Activated CD4-positive, alpha-beta T cell treated with anti-CD3 and anti-CD28 coated beads, Interleukin-2, amount 10 ng/mL, durations not matched to agents 24 days and 14 days (primary cell): Measurements from ENCODE around the gene AKR1C3. TPM values are rescaled to one million over a fixed set of nuclear protein-coding genes. Genes with fewer than 3 reads are reported as not detected.
A peak's percentile ranks its signal among the peaks of the same experiment; 100 is the strongest.

Experiments
- DNase-seq: peaks from one replicate; pipeline ENCODE4 v3.0.0; 2022
- H3K27ac Mint-ChIP-seq: one replicate; pipeline ENCODE4 v1.8.0; 2022; ENCODE audit warnings: mild to moderate bottlenecking, mixed read lengths
- H3K27me3 Mint-ChIP-seq: one replicate; pipeline ENCODE4 v1.8.0; 2022; ENCODE audit warnings: mixed read lengths
- H3K36me3 Mint-ChIP-seq: one replicate; pipeline ENCODE4 v1.8.0; 2022; ENCODE audit warnings: low read depth, mild to moderate bottlenecking, mixed read lengths
- H3K4me1 Mint-ChIP-seq: one replicate; pipeline ENCODE4 v1.8.0; 2021; ENCODE audit warnings: mixed read lengths
- H3K4me3 Mint-ChIP-seq: one replicate; pipeline ENCODE4 v1.8.0; 2022; ENCODE audit warnings: mild to moderate bottlenecking, moderate library complexity, mixed read lengths
- H3K9me3 Mint-ChIP-seq: one replicate; pipeline ENCODE4 v1.8.0; 2021; ENCODE audit warnings: mixed read lengths
- intact Hi-C: fragments of 100-400 bp; cut with micrococcal nuclease; formaldehyde crosslinking; loops from one replicate; pipeline ENCODE4 v1.15.1; 2023
- total RNA-seq: library from RNA; stranded (reverse); gene quantifications from 2 replicates; pipeline ENCODE4 v1.2.3, GENCODE V29; 2022

Gene AKR1C3
- total RNA-seq, 1 donor from 2014 or later = not detected

DNA sequence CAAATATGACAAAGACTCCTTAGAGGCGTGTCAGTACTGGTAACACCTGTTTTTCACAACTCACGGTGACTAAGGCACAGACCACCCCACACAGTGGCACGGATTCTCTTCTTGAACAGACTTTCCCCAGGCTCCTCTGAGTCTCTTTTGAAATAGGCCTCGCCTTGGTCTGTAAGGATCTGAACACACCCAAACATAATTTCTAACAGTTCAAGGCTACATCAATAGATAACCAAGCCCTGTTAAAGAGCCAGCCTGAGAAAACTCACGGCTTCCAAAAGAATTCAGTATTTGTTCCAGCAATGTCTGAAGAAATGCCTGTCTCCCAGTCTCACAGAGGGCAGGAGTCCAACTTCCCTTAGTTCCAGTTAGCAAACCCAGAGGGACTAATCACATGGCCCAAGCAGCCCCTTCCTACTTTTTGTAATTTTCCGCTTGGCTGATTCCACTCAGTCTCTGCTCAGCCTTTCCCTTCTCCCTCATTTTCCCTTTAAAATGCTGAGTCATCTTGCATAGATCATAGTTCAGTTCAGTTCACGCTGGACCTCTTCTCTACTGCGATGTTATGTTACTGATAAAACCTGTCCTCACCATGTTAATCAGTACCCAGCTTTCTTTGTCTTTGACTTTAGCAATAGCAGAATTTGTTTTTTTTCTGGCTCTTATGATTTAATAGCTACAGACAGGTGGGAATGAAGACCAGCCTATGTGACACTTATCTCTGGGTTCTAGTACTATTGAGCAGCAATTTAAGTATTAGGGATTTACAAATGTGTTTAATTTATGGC is 22.6 kb upstream of the AKR1C3 start:
- DNase-seq = no peak
- Mint-ChIP-seq H3K4me1 (no peaks in the 10 kb centered on the region), H3K4me3 (no peak overlapping the region), H3K36me3 (no peaks in the 10 kb centered on the region), H3K27me3 (peaks cover 2% of the 10 kb centered on the region), H3K9me3 (peaks cover 8% of the 10 kb centered on the region), H3K27ac (no peak overlapping the region)
- intact Hi-C loops = no loop called here

DNA sequence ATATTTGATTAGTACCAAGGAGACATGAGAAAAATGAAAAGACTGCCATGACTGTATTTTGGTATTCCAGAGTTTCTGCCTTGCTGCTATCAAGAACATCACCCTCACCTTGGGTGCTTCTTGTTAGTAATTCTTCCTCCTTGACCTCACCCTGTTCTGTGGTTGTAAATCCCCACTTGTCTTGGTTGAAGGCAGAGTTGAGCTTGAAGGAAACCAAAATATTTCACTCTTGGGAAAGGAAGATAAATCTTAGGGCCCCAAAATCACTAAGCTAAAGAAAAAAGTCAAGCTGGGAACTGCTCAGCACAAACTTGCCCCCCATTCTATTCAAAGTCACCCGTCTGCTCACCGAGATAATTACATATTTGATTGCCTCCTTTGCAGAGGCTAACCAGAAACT is 20.6 kb upstream of the AKR1C3 start:
- Mint-ChIP-seq H3K27ac (no peak overlapping the region), H3K36me3 (no peaks in the 10 kb centered on the region), H3K27me3 (peaks cover 2% of the 10 kb centered on the region), H3K9me3 (peaks cover 4% of the 10 kb centered on the region), H3K4me3 (no peak overlapping the region), H3K4me1 (no peaks in the 10 kb centered on the region)
- DNase-seq = no peak
- intact Hi-C loops = no loop called here

- peaks cover 2% of the 10 kb centered on the region for H3K27me3 Mint-ChIP-seq
- intact Hi-C loops = no loop called here
- DNase-seq = no peak
- no peaks in the 10 kb centered on the region for H3K4me1 Mint-ChIP-seq
- no peaks in the 10 kb centered on the region for H3K36me3 Mint-ChIP-seq
- H3K4me3 Mint-ChIP-seq = no peak overlapping the region
- no peak overlapping the region for H3K27ac Mint-ChIP-seq
- no peaks in the 10 kb centered on the region for H3K9me3 Mint-ChIP-seq
Measured at GRCh38 chr10:5076615-5077014, 17.6 kb upstream of the AKR1C3 start.

DNA sequence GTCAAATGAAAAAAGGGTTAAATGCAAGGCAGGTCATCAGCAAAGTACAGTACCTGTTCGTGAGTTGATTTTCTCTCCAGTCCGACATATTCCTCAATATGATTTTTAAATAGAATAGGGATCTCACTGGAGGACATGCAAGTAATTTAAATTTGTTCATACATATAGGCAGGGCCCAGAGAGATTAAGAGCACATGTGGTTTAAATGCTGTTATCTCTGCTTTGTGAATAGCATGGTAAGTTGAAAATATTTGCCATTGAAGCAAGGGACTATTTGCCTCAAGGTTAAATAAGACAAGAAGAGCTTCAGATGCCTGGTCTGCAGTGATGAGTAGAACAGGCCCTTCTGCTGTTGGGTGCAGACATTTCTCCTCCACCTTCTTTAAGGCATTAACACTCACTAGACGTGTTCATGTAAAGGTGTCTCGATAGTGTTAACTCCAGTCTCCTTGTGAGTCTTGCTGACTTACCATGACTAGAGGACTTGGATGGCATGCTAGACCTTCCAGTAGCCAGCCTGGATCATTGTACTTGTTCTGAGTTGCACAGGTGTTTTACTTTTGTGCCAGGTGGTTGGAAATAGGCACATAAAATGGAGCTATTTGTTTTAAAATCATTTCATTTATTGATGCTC is 15.6 kb upstream of the AKR1C3 start:
- Mint-ChIP-seq H3K27me3 (no peaks in the 10 kb centered on the region), H3K36me3 (no peaks in the 10 kb centered on the region), H3K4me3 (no peak overlapping the region), H3K9me3 (no peaks in the 10 kb centered on the region), H3K27ac (no peak overlapping the region), H3K4me1 (no peaks in the 10 kb centered on the region)
- DNase-seq = no peak
- intact Hi-C loops = no loop called here

DNA sequence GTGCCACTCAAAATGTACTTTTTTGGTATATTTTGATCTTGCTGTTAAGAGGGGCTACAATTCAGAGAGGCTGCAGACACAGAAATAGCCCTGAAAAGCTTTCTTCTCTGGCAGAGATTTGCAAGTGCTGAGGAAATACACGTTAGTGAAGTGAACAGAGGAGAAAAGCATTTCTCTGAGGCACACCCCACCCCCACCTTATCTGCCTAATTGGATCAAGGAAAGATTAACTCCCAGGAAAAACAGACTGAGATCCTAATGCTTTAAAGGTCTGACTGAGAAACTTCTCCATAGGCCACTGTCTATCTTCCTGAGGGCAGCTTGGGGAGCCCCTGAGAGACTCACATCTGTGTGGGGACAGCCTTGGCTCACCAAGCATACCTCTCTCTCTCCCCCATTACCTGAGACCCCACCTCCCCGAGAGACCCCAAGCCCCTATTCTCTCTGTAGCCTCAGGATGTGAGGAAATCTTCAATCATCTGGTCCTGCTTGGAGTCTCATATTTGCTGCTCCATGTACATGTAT is 14.8 kb upstream of the AKR1C3 start:
- H3K27me3 Mint-ChIP-seq = no peaks in the 10 kb centered on the region
- H3K4me3 Mint-ChIP-seq = no peak overlapping the region
- DNase-seq = no peak
- no peak overlapping the region for H3K27ac Mint-ChIP-seq
- H3K9me3 Mint-ChIP-seq = no peaks in the 10 kb centered on the region
- intact Hi-C loops = no loop called here
- no peaks in the 10 kb centered on the region for H3K36me3 Mint-ChIP-seq
- H3K4me1 Mint-ChIP-seq = no peaks in the 10 kb centered on the region

DNA sequence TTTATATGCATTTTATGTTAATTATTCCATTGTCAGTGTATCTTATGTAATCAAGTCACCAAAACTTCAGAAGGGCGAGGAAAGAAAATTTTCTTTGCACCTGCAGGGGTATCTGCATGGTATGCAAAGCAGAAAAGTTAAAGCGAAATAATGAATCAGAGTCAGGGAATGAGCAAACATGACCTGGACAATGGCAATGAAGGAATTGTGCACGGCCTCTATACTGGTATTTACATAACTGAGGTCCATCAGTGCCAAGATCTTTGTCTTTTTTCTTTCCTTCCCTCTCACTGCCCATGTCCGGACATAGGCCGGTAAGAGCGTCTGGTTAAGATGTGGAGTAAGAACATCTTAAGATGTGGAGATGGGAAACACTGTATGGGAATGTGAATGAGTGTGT is 14.4 kb upstream of the AKR1C3 start:
- no peak for DNase-seq
- intact Hi-C loops = no loop called here
- no peaks in the 10 kb centered on the region for H3K36me3 Mint-ChIP-seq
- no peaks in the 10 kb centered on the region for H3K9me3 Mint-ChIP-seq
- H3K4me3 Mint-ChIP-seq = no peak overlapping the region
- H3K27ac Mint-ChIP-seq = no peak overlapping the region
- no peaks in the 10 kb centered on the region for H3K4me1 Mint-ChIP-seq
- no peaks in the 10 kb centered on the region for H3K27me3 Mint-ChIP-seq

DNA sequence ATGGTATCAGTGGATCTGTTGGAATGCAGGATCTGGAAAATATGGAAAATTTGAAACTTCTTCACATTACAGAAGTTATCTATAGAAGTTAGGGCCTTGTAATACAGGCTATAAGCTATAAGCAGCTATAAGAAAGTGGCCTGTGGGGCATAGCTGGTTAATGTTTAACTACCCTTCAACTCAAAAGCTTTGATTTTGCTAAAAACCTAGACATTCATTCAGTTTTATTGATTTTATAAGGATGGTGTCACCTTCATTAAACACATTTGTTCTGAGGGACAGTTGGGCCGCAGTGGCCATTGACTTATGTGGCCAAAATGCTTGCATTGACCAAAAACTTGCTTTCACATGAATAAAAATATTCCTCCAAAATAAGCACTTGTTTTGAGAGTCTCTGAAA is 13.1 kb upstream of the AKR1C3 start:
- Mint-ChIP-seq H3K27me3 (no peaks in the 10 kb centered on the region), H3K27ac (no peak overlapping the region), H3K36me3 (no peaks in the 10 kb centered on the region), H3K9me3 (no peaks in the 10 kb centered on the region), H3K4me3 (no peak overlapping the region), H3K4me1 (no peaks in the 10 kb centered on the region)
- intact Hi-C loops = no loop called here
- no peak for DNase-seq

DNA sequence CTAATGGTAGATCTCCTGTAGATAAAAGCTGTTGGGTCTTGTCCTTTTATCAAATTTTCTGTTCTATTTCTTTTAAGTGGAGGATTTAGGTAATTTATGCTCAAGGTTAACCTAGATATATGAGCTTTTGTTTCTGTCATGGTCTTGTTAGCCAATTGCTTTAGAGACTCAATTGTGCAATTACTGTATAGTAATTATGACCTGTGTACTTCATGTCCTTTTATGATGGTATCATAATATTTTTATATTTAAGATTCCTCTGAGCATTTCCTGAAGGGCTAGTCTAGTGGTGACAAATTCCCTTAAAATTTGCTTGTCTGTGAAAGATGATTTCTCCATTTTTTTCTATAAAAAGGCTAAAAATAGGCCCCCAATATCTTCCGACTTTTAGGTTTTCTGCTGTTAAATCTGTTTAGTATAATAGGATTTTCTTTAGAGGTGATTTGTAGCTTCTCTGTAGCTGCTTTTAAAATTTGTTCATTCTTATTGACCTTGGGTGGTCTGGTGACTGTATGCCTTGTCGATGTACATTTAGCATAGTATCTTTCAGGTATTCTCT is 5.4 kb upstream of the AKR1C3 start:
- H3K27ac Mint-ChIP-seq = no peak overlapping the region
- intact Hi-C loops = no loop called here
- H3K27me3 Mint-ChIP-seq = peaks cover 14% of the 10 kb centered on the region
- no peaks in the 10 kb centered on the region for H3K9me3 Mint-ChIP-seq
- no peaks in the 10 kb centered on the region for H3K36me3 Mint-ChIP-seq
- no peaks in the 10 kb centered on the region for H3K4me1 Mint-ChIP-seq
- no peak for DNase-seq
- no peak overlapping the region for H3K4me3 Mint-ChIP-seq

DNA sequence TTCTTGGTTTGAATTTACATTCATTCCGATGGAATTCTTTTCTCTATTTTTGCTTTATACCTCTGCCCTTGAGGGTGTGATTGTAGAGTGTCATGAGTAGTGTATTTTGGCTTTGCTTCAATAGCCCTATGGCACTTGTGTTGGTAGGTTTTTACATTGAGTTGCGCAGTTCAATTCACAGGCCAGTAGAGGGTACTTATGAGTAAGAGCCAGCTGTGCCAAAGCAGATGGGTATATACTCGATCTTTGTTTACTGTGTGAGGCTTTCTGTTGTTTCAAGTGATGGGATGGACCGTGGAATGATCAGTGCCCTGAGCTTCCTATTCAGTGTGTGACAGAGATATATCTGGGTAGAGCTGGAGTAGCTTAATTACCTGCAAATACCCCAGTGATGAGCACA is 4.3 kb upstream of the AKR1C3 start:
- DNase-seq = peak; percentile 66
- intact Hi-C loops = loop anchor here (5.0 to 10.0 kb wide), 3 partner anchors 192 to 292 kb away; no protein-coding TSS in a partner anchor
- no peaks in the 10 kb centered on the region for H3K36me3 Mint-ChIP-seq
- H3K4me3 Mint-ChIP-seq = no peak overlapping the region
- H3K9me3 Mint-ChIP-seq = no peaks in the 10 kb centered on the region
- no peak overlapping the region for H3K27ac Mint-ChIP-seq
- peaks cover 17% of the 10 kb centered on the region for H3K27me3 Mint-ChIP-seq
- H3K4me1 Mint-ChIP-seq = peaks cover 5% of the 10 kb centered on the region

GRCh38 chr10:5090551-5090950 is 3.7 kb upstream of the AKR1C3 start:
- DNase-seq = no peak
- Mint-ChIP-seq H3K27ac (no peak overlapping the region), H3K36me3 (no peaks in the 10 kb centered on the region), H3K9me3 (no peaks in the 10 kb centered on the region), H3K27me3 (peaks cover 17% of the 10 kb centered on the region), H3K4me3 (no peak overlapping the region), H3K4me1 (peaks cover 5% of the 10 kb centered on the region)
- intact Hi-C loops = loop anchor here (5.0 to 10.0 kb wide), 3 partner anchors 192 to 292 kb away; no protein-coding TSS in a partner anchor

DNA sequence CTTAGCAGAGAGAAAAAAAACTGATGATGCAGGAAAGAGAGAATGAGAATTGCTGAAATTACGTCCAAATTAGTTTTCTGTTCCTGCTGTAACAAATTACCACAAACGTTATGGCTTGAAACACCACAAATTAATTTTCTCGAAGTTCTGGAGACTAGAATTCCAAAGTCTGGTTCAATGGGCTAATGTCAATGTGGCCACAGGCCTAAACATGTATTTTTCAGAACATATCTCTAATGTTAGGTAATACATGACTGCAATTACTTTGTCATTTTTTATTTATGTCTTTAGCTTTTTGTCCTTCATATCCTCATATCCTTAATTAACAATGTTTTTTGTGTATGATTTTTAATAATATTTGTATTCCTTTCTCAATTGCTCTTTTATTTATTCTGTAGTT is 3.0 kb upstream of the AKR1C3 start:
- intact Hi-C loops = loop anchor here (5.0 to 10.0 kb wide), 3 partner anchors 191 to 291 kb away; no protein-coding TSS in a partner anchor
- peaks cover 5% of the 10 kb centered on the region for H3K4me1 Mint-ChIP-seq
- DNase-seq = no peak
- no peaks in the 10 kb centered on the region for H3K9me3 Mint-ChIP-seq
- H3K4me3 Mint-ChIP-seq = no peak overlapping the region
- peaks cover 17% of the 10 kb centered on the region for H3K27me3 Mint-ChIP-seq
- no peak overlapping the region for H3K27ac Mint-ChIP-seq
- H3K36me3 Mint-ChIP-seq = no peaks in the 10 kb centered on the region

DNA sequence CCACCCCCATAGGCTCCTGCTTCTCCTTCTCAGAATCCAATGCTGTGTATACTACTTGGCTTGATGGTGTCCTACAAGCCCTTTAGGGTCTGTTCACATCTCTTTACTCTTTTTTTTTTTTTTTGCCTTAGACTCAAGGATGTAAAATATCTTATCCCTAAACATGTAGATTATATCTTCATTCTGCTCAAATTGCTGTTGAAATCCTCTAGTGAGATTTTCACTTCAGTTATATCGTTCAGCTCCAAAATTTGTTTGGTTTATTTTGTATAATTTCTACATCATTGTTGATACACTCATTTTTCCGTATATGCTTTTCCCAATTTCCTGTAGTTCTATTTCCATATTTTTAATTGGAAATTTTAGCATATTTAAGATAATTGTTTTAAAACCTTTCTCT is 1.8 kb upstream of the AKR1C3 start:
- Mint-ChIP-seq H3K36me3 (no peaks in the 10 kb centered on the region), H3K27ac (no peak overlapping the region), H3K4me3 (no peak overlapping the region), H3K27me3 (peaks cover 20% of the 10 kb centered on the region), H3K4me1 (peaks cover 5% of the 10 kb centered on the region), H3K9me3 (no peaks in the 10 kb centered on the region)
- intact Hi-C loops = loop anchor here (5.0 to 10.0 kb wide), 3 partner anchors 190 to 290 kb away; no protein-coding TSS in a partner anchor
- no peak for DNase-seq

DNA sequence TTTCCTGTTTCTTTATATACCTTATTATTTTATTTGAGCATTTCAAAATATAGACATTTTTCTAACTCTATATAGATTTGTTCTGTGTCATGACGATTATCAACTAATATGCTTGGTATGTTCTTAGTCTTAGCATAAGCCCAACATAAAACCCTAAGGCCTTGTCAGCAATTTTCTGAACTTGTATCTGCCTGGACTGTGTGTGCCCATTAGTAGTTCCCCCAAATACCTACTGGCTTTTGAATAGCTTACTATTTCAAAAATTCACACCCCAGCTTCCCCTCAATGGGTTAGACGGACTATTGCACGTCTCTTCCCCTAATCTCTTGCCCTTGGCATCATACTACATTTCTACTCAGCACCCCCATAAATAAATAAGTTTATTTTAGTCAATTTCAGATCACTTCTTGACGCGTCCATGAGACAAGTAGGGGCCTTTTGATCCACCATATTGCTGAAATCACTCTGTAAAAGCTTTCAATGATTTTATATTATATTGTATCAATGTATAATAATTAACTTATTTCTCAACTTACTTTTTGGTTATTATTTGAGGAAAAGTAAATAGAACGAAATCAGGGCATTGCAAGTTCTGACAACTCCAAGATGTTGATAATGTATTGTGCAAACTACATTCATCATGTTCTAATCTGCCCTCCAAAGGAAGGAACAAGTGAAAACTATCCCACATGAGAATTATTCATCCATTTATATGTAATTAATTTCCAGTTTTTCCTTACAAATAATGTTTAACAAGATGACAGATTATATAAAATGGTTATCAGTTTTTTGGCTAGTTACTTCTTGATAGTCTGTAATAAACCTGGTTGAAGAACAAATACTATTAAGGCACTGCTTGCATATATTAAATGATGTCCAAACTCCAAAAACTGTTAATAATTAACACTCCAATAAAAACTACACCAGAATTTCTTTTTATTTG is 1.1 kb upstream of the AKR1C3 start:
- intact Hi-C loops = loop anchor here (5.0 to 10.0 kb wide), 3 partner anchors 189 to 289 kb away; no protein-coding TSS in a partner anchor
- DNase-seq = no peak
- peaks cover 5% of the 10 kb centered on the region for H3K4me1 Mint-ChIP-seq
- H3K4me3 Mint-ChIP-seq = no peak overlapping the region
- no peaks in the 10 kb centered on the region for H3K36me3 Mint-ChIP-seq
- no peaks in the 10 kb centered on the region for H3K9me3 Mint-ChIP-seq
- peaks cover 15% of the 10 kb centered on the region for H3K27me3 Mint-ChIP-seq
- H3K27ac Mint-ChIP-seq = no peak overlapping the region
